Measurements from ENCODE around the gene SMC2. TPM values are rescaled to one million over a fixed set of nuclear protein-coding genes. Genes with fewer than 3 reads are reported as not detected.

Gene SMC2
- total and polyA plus RNA-seq, 9 of the 15 experiments (the other 6 are each of a cell fraction or from before 2014, with no cell fraction given): 18.0 to 54.0 (median 32.9) TPM

GRCh38 chr9:104093647-104094533 lies at the start of gene SMC2 (continued):
- no peak for TF ChIP-seq ZSCAN29 (IDR thresholded peaks at IDR 0.05)
- no peak for TF ChIP-seq SLC30A9 (CRISPR knock-in tag; IDR thresholded peaks at IDR 0.05)
- no peak for TF ChIP-seq GABPB2 (CRISPR knock-in tag; conservative IDR thresholded peaks at IDR 0.05)
- no peak for TF ChIP-seq OTX1 (CRISPR knock-in tag; IDR thresholded peaks at IDR 0.05)
- no peak for TF ChIP-seq RBM17 (IDR thresholded peaks at IDR 0.05; ENCODE audit: borderline replicate concordance, low read depth, low read length)
- peak; percentile 88 for TF ChIP-seq ZNF395 (CRISPR knock-in tag; IDR thresholded peaks at IDR 0.05)
- no peak for TF ChIP-seq ZNF263 (CRISPR knock-in tag; IDR thresholded peaks at IDR 0.05; ENCODE audit: borderline replicate concordance)
- no peak for TF ChIP-seq SP2 (IDR thresholded peaks at IDR 0.05; ENCODE audit: extremely low read depth, low read depth, low read length, poor library complexity, severe bottlenecking)
- no peak for TF ChIP-seq MEIS2 (IDR thresholded peaks at IDR 0.05; ENCODE audit: partially characterized antibody)
- TF ChIP-seq HNRNPLL (IDR thresholded peaks at IDR 0.05; ENCODE audit: low read depth, low read length, poor library complexity, severe bottlenecking): peak; percentile 23
- TF ChIP-seq NEUROD1 (IDR thresholded peaks at IDR 0.05; ENCODE audit: borderline replicate concordance, low read depth, low read length, partially characterized antibody): peak; percentile 67
- TF ChIP-seq L3MBTL2 (IDR thresholded peaks at IDR 0.05): peak; percentile 77; the same call in 1 of the 2 replicates
- TF ChIP-seq ZNF143 (CRISPR knock-in tag; IDR thresholded peaks at IDR 0.05): no peak
- no peak for TF ChIP-seq FOXK1 (CRISPR knock-in tag; IDR thresholded peaks at IDR 0.05; ENCODE audit: borderline replicate concordance)
- peak in 1 of 2 experiments; percentile 31; a peak in 1 of 4 replicates for TF ChIP-seq KDM4B (IDR thresholded peaks at IDR 0.05; ENCODE audit: borderline replicate concordance in 2 of 2, low read depth in 1 of 2)
- no peak for TF ChIP-seq ZNF311 (CRISPR knock-in tag; IDR thresholded peaks at IDR 0.05)
- no peak for TF ChIP-seq SETDB1 (IDR thresholded peaks at IDR 0.05; ENCODE audit: low read length)
- no peak for TF ChIP-seq ZBTB49 (CRISPR knock-in tag; IDR thresholded peaks at IDR 0.05; ENCODE audit: borderline replicate concordance)
- TF ChIP-seq CAMTA2 (CRISPR knock-in tag; conservative IDR thresholded peaks at IDR 0.05): no peak
- TF ChIP-seq CGGBP1 (CRISPR knock-in tag; IDR thresholded peaks at IDR 0.05): 0 out of 2 replicates have a peak, but pooled peaks have one; percentile 66
- 0 out of 2 replicates have a peak, but pooled peaks have one; percentile 51 for TF ChIP-seq ZBTB9 (CRISPR knock-in tag; IDR thresholded peaks at IDR 0.05)
- 0 out of 2 replicates have a peak, but pooled peaks have one; percentile 16 for TF ChIP-seq ZBTB17 (CRISPR knock-in tag; IDR thresholded peaks at IDR 0.05)
- TF ChIP-seq TRIM24 (IDR thresholded peaks at IDR 0.05): no peak
